ENCODE measurements around the gene NKAP. TPM values are rescaled to one million over a fixed set of nuclear protein-coding genes. Genes with fewer than 3 reads are reported as not detected.

NKAP gene
- total and polyA plus RNA-seq, 2 donors from 2014 or later = 7.7 to 9.9 TPM

GRCh38 chrX:119945481-119945880 lies 1.9 kb upstream of the NKAP start:
- Histone ChIP-seq H3K4me1 (ENCODE audit: control insufficient read depth in 2 of 3, insufficient read depth in 2 of 3, low read depth in 1 of 3, low read length in 3 of 3) (peaks cover 0 to 2% (median 0%) of the 10 kb centered on the region in 3 donors), H3K27ac (ENCODE audit: low read depth in 2 of 2, low read length in 2 of 2) (no peak overlapping the region), H3K36me3 (ENCODE audit: control insufficient read depth in 2 of 3, insufficient read depth in 3 of 3, low read length in 3 of 3) (no peaks in the 10 kb centered on the region), H3K27me3 (ENCODE audit: control insufficient read depth, insufficient read depth, low read length) (no peaks in the 10 kb centered on the region), H3K4me3 (ENCODE audit: low read length in 3 of 3) (no peak overlapping the region), H3K9me3 (ENCODE audit: control insufficient read depth in 2 of 3, insufficient read depth in 1 of 3, low read length in 3 of 3) (no peaks in the 10 kb centered on the region), H3K9ac (ENCODE audit: low read length in 3 of 3) (no peak overlapping the region)
- TF ChIP-seq CTCF (IDR thresholded peaks at IDR 0.05; ENCODE audit: borderline replicate concordance, extremely low read depth, insufficient read depth) = no peak
- intact Hi-C loops (cut with DNase I) = no loop called here
- no peak for FAIRE-seq
- no peak for DNase-seq

- peak in 2 of 5 donors; percentile 15 to 23 for DNase-seq
- Histone ChIP-seq H3K36me3 (ENCODE audit: control insufficient read depth in 2 of 3, insufficient read depth in 3 of 3, low read length in 3 of 3) (no peaks in the 10 kb centered on the region), H3K4me3 (ENCODE audit: low read length in 3 of 3) (peak overlapping the region; percentile 80 to 92 (median 80)), H3K4me1 (ENCODE audit: control insufficient read depth in 2 of 3, insufficient read depth in 2 of 3, low read depth in 1 of 3, low read length in 3 of 3) (peaks cover 0 to 2% (median 0%) of the 10 kb centered on the region in 3 donors), H3K9ac (ENCODE audit: low read length in 3 of 3) (peak overlapping the region; percentile 71 to 82 (median 80)), H3K9me3 (ENCODE audit: control insufficient read depth in 2 of 3, insufficient read depth in 1 of 3, low read length in 3 of 3) (no peaks in the 10 kb centered on the region), H3K27me3 (ENCODE audit: control insufficient read depth, insufficient read depth, low read length) (no peaks in the 10 kb centered on the region), H3K27ac (ENCODE audit: low read depth in 2 of 2, low read length in 2 of 2) (peak overlapping the region; percentile 74 to 77)
- TF ChIP-seq CTCF (IDR thresholded peaks at IDR 0.05; ENCODE audit: borderline replicate concordance, extremely low read depth, insufficient read depth) = no peak
- intact Hi-C loops (cut with DNase I) = no loop called here
- no peak for FAIRE-seq
Measured at GRCh38 chrX:119942831-119943184, 743 bp downstream of the NKAP start.

DNA sequence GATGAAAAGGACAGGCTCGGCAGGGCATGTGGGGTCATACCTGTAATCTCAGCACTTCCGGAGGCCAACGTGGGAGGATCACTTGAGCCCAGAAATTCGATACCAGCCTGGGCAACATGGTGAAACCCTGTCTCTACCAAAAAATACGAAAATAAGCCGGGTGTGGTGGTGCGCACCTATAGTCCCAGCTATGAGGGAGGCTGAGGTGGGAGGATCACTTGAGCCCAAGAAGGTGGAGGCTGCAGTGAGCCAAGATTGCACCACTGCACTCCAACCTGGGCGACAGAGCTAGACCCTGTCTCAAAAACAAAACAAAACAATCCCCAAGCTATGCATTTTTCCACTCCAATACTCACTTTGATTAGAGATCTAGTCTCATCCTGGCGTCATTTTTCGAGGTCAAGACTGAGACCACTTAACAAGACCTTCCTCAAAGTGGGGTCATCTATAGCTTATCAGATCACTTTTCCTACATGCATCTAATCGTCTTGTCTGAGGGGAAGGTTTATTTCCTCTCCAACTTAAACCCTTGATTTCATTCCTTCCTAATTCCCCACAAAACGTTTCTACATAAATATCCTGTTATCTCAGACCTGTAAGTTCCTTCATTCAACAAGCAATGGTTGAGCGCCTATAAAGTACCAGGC lies 1.3 kb downstream of the NKAP start:
- no peak overlapping the region for H3K27ac ChIP-seq (ENCODE audit: low read depth in 2 of 2, low read length in 2 of 2)
- TF ChIP-seq CTCF (IDR thresholded peaks at IDR 0.05; ENCODE audit: borderline replicate concordance, extremely low read depth, insufficient read depth) = no peak
- FAIRE-seq (no peak), DNase-seq (no peak)
- peak overlapping the region; percentile 71 to 82 (median 80) for H3K9ac ChIP-seq (ENCODE audit: low read length in 3 of 3)
- H3K4me1 ChIP-seq (ENCODE audit: control insufficient read depth in 2 of 3, insufficient read depth in 2 of 3, low read depth in 1 of 3, low read length in 3 of 3) = peaks cover 0 to 2% (median 0%) of the 10 kb centered on the region in 3 donors
- H3K9me3 ChIP-seq (ENCODE audit: control insufficient read depth in 2 of 3, insufficient read depth in 1 of 3, low read length in 3 of 3) = no peaks in the 10 kb centered on the region
- intact Hi-C loops (cut with DNase I) = no loop called here
- H3K4me3 ChIP-seq (ENCODE audit: low read length in 3 of 3) = peak overlapping the region; percentile 80 to 92 (median 80)
- H3K27me3 ChIP-seq (ENCODE audit: control insufficient read depth, insufficient read depth, low read length) = no peaks in the 10 kb centered on the region
- H3K36me3 ChIP-seq (ENCODE audit: control insufficient read depth in 2 of 3, insufficient read depth in 3 of 3, low read length in 3 of 3) = no peaks in the 10 kb centered on the region

DNA sequence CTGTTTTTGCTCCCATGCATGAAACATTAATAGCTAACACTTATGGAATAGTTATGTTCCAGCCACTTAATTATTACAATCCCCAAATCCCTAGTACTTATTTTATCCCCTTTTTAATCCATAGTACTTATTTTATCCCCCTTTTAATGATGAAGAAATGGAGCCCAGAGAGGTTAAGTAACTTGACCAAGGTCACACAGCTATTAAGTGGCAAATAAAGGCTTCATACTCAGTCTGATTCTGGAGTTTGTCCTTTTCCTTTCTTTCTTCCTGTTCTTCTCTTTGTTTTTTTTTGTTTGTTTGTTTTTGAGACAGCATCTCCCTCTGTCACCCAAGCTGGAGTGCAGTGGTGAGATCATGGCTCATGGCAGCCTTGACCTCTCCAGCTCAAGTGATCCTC lies 2.2 kb downstream of the NKAP start:
- Histone ChIP-seq H3K27me3 (ENCODE audit: control insufficient read depth, insufficient read depth, low read length) (no peaks in the 10 kb centered on the region), H3K9me3 (ENCODE audit: control insufficient read depth in 2 of 3, insufficient read depth in 1 of 3, low read length in 3 of 3) (no peaks in the 10 kb centered on the region), H3K9ac (ENCODE audit: low read length in 3 of 3) (no peak overlapping the region), H3K27ac (ENCODE audit: low read depth in 2 of 2, low read length in 2 of 2) (no peak overlapping the region), H3K36me3 (ENCODE audit: control insufficient read depth in 2 of 3, insufficient read depth in 3 of 3, low read length in 3 of 3) (no peaks in the 10 kb centered on the region), H3K4me1 (ENCODE audit: control insufficient read depth in 2 of 3, insufficient read depth in 2 of 3, low read depth in 1 of 3, low read length in 3 of 3) (peaks cover 0 to 2% (median 0%) of the 10 kb centered on the region in 3 donors), H3K4me3 (ENCODE audit: low read length in 3 of 3) (no peak overlapping the region)
- intact Hi-C loops (cut with DNase I) = no loop called here
- TF ChIP-seq CTCF (IDR thresholded peaks at IDR 0.05; ENCODE audit: borderline replicate concordance, extremely low read depth, insufficient read depth) = no peak
- FAIRE-seq = no peak
- no peak for DNase-seq
